Endothelial cell of umbilical vein (primary cell): Measurements from ENCODE around the gene ABLIM2. TPM values are rescaled to one million over a fixed set of nuclear protein-coding genes. Genes with fewer than 3 reads are reported as not detected.

ENCODE experiments used
- BruUV-seq: library from RNA; stranded (reverse); fragments of 400-500 nt; replicated peaks from 2 replicates; lab custom pipeline; 2021; lab: Mats Ljungman, UMichigan
- CTCF ChIA-PET: fragments of 300-600, 350-600 bp; sonication (Branson Sonifier 250); formaldehyde crosslinking; loops from one replicate; lab custom pipeline; 2021; ENCODE audit warnings: antibody characterized with exemption, inconsistent platforms; lab: Charles Lee
- POLR2A ChIA-PET: fragments of 300-600, 350-600 bp; sonication (Branson Sonifier 250); formaldehyde crosslinking; loops from one replicate; lab custom pipeline; 2021; ENCODE audit warnings: antibody characterized with exemption, inconsistent platforms; lab: Charles Lee
- DNase-seq: peaks from one replicate; pipeline ENCODE4 v3.0.0-alpha.2; 2011; ENCODE audit warnings: low read depth, low spot score
- FAIRE-seq: peaks from 2 replicates; lab custom pipeline; 2011; peaks lifted over from hg19 to GRCh38; lab: Jason Lieb, UNC
- H2AFZ ChIP-seq: 2 replicates; pipeline ENCODE4 v1.6.0; 2012; ENCODE audit warnings: low read depth, low read length, control low read depth, inconsistent platforms
- H3K27ac ChIP-seq: 2 replicates; pipeline ENCODE4 v1.5.1; 2011; ENCODE audit warnings: low read depth, mild to moderate bottlenecking, control low read depth, low read length, moderate library complexity; ENCODE audit not compliant: insufficient read depth
- H3K27me3 ChIP-seq, 2 experiments: 2 replicates each; pipeline versions ENCODE4 v1.6.0 to v1.6.1; 2011; ENCODE audit warnings: low read length in 2 of 2, mixed read lengths in 1 of 2; ENCODE audit not compliant: control insufficient read depth in 2 of 2, insufficient read depth in 2 of 2
- H3K36me3 ChIP-seq, 2 experiments: 2 replicates in 1 of 2; 3 replicates in 1 of 2; pipeline ENCODE4 v1.5.1; 2011; ENCODE audit warnings: low read length in 2 of 2, mild to moderate bottlenecking in 1 of 2, moderate library complexity in 1 of 2; ENCODE audit not compliant: control insufficient read depth in 2 of 2, insufficient read depth in 2 of 2; ENCODE audit errors: extremely low read depth in 1 of 2
- H3K4me1 ChIP-seq: 3 replicates; pipeline ENCODE4 v1.5.1; 2011; ENCODE audit warnings: mild to moderate bottlenecking, low read length; ENCODE audit not compliant: control insufficient read depth, insufficient read depth; ENCODE audit errors: extremely low read depth
- H3K4me2 ChIP-seq: 2 replicates; pipeline ENCODE4 v1.6.1; 2011; ENCODE audit warnings: low read length, control low read depth, mixed read lengths; ENCODE audit not compliant: insufficient read depth
- H3K4me3 ChIP-seq, 3 experiments: fragments of 200-600 bp in 1 of 3; sonication (generic), shearing (Covaris generic) in 1 of 3; replicated peaks in 1 of 3; 2 replicates each; pipeline ENCODE4 v1.5.1; 2011 to 2016; ENCODE audit warnings: control low read depth in 3 of 3, low read length in 3 of 3, mild to moderate bottlenecking in 2 of 3, inconsistent platforms in 1 of 3, low read depth in 1 of 3, moderate library complexity in 1 of 3; ENCODE audit not compliant: insufficient read depth in 1 of 3
- H3K79me2 ChIP-seq: 2 replicates; pipeline ENCODE4 v1.6.0; 2012; ENCODE audit warnings: low read length, inconsistent platforms; ENCODE audit not compliant: control insufficient read depth, insufficient read depth
- H3K9ac ChIP-seq: replicated peaks from 2 replicates; pipeline ENCODE3; 2011; ENCODE audit warnings: low read length, control low read depth; ENCODE audit not compliant: insufficient read depth; ENCODE audit errors: extremely low read depth
- H3K9me1 ChIP-seq: replicated peaks from 3 replicates; pipeline ENCODE4 v1.6.0; 2011; ENCODE audit warnings: mild to moderate bottlenecking, low read length; ENCODE audit not compliant: control insufficient read depth, insufficient read depth; ENCODE audit errors: extremely low read depth
- H3K9me3 ChIP-seq: replicated peaks from 2 replicates; pipeline ENCODE4 v1.5.1; 2012; ENCODE audit warnings: low read length, inconsistent platforms; ENCODE audit not compliant: control insufficient read depth, insufficient read depth
- H4K20me1 ChIP-seq: replicated peaks from 2 replicates; pipeline ENCODE3; 2011; ENCODE audit warnings: mild to moderate bottlenecking, low read length; ENCODE audit not compliant: control insufficient read depth, insufficient read depth; ENCODE audit errors: extremely low read depth
- EZH2 ChIP-seq: IDR thresholded peaks from 2 replicates; pipeline ENCODE4 v1.6.1; 2012; ENCODE audit warnings: borderline replicate concordance, low read depth, mild to moderate bottlenecking, moderate library complexity, low read length, inconsistent platforms; ENCODE audit not compliant: severe bottlenecking
- FOS ChIP-seq: IDR thresholded peaks from 2 replicates; pipeline ENCODE4 v1.6.1; 2011; ENCODE audit warnings: mild to moderate bottlenecking, low read length, moderate library complexity, borderline replicate concordance; ENCODE audit not compliant: insufficient read depth
- GATA2 ChIP-seq: IDR thresholded peaks from 2 replicates; pipeline ENCODE4 v1.7.0; 2011; ENCODE audit warnings: low read depth, mild to moderate bottlenecking, moderate library complexity, mixed read lengths, low read length; ENCODE audit not compliant: insufficient read length, insufficient read depth
- JUN ChIP-seq: IDR thresholded peaks from 2 replicates; pipeline ENCODE4 v1.6.1; 2011; ENCODE audit warnings: borderline replicate concordance, low read depth; ENCODE audit not compliant: insufficient read length, insufficient read depth
- MYC ChIP-seq: IDR thresholded peaks from one replicate; pipeline ENCODE4 v1.6.1; 2011; ENCODE audit warnings: mild to moderate bottlenecking, low read depth, low read length
- POLR2A ChIP-seq: IDR thresholded peaks from 2 replicates; pipeline ENCODE4 v1.6.1; 2012; ENCODE audit warnings: low read depth, mild to moderate bottlenecking, control low read depth, low read length
- dilution Hi-C: fragments of 300-500 bp; cut with MboI; formaldehyde crosslinking; loops from one replicate; pipeline ENCODE4 v1.15.0; 2019; ENCODE audit warnings: low sequenced_read_pairs; ENCODE audit not compliant: extremely low pct_ligation_motif_present
- intact Hi-C: fragments of 100-400 bp; cut with micrococcal nuclease; formaldehyde crosslinking; loops from one replicate; pipeline ENCODE4 v1.10.0; 2022
- polyA plus RNA-seq, 4 experiments: library from polyadenylated mRNA; depleted of rRNA in 3 of 4; stranded (reverse) in 3 of 4; unstranded in 1 of 4; fragments of >200 nt; gene quantifications; 2 replicates each; pipeline versions ENCODE4 v1.2.1 to v1.2.3, GENCODE V29; 2011 to 2012; ENCODE audit warnings: missing spikeins in 1 of 4
- total RNA-seq: library from RNA; stranded (reverse); gene quantifications from 2 replicates; pipeline ENCODE4 v1.2.3, GENCODE V29; 2021

Gene ABLIM2
- total and polyA plus RNA-seq, 2 donors (not counting 3 experiments of a cell fraction or from before 2014, with no cell fraction given) = 0.28 to 0.66 TPM

- POLR2A ChIA-PET = no interaction called here
- Histone ChIP-seq H3K79me2 (no peaks in the 10 kb centered on the region), H3K36me3 (no peaks in the 10 kb centered on the region), H3K27ac (no peak overlapping the region), H3K9ac (no peak overlapping the region), H3K4me2 (no peak overlapping the region), H3K27me3 (peaks cover 0 to 11% of the 10 kb centered on the region in 2 experiments), H4K20me1 (no peaks in the 10 kb centered on the region), H3K4me3 (no peak overlapping the region), H3K9me1 (no peaks in the 10 kb centered on the region), H2AFZ (no peak overlapping the region), H3K9me3 (no peaks in the 10 kb centered on the region), H3K4me1 (peaks cover 3% of the 10 kb centered on the region)
- intact Hi-C loops = loop anchor here (10.0 kb wide), 1 partner anchor 55 kb away; no protein-coding TSS in a partner anchor
- dilution Hi-C loops = no loop called here
- no peak for DNase-seq
- CTCF ChIA-PET = no interaction called here
- FAIRE-seq = no peak
- no TSS peak for BruUV-seq
- no peak for TF ChIP-seq POLR2A
Observed at GRCh38 chr4:8039853-8040252, 118.8 kb downstream of the ABLIM2 start.

GRCh38 chr4:8039290-8039689 is 119.3 kb downstream of the ABLIM2 start:
- Histone ChIP-seq H3K4me2 (no peak overlapping the region), H3K4me1 (peaks cover 3% of the 10 kb centered on the region), H3K9me3 (no peaks in the 10 kb centered on the region), H3K27ac (no peak overlapping the region), H3K79me2 (no peaks in the 10 kb centered on the region), H3K4me3 (no peak overlapping the region), H3K36me3 (no peaks in the 10 kb centered on the region), H4K20me1 (no peaks in the 10 kb centered on the region), H3K27me3 (peaks cover 0 to 11% of the 10 kb centered on the region in 2 experiments), H2AFZ (no peak overlapping the region), H3K9ac (no peak overlapping the region), H3K9me1 (no peaks in the 10 kb centered on the region)
- DNase-seq (peak; percentile 27), FAIRE-seq (no peak)
- dilution Hi-C loops (no loop called here), intact Hi-C loops (loop anchor here (10.0 kb wide), 1 partner anchor 56 kb away; no protein-coding TSS in a partner anchor)
- ChIA-PET POLR2A (no interaction called here), CTCF (no interaction called here)
- TF ChIP-seq JUN = no peak
- TF ChIP-seq EZH2 = no peak
- no peak for TF ChIP-seq MYC
- TF ChIP-seq GATA2 = no peak
- no peak for TF ChIP-seq FOS
- TF ChIP-seq POLR2A = no peak
- no TSS peak for BruUV-seq
